HEK293T (cell line): ENCODE measurements around the gene BNIP1.

Experiments used
- ARNT ChIP-seq: fragments of 450-650 bp; IDR thresholded peaks from 2 replicates; pipeline ENCODE4 v1.6.1; 2017; ENCODE audit warnings: mild to moderate bottlenecking
- BHLHE40 ChIP-seq: fragments of 450-650 bp; IDR thresholded peaks from 2 replicates; pipeline ENCODE4 v1.6.1; 2016; ENCODE audit warnings: mild to moderate bottlenecking, moderate library complexity, borderline replicate concordance
- NFRKB ChIP-seq: fragments of 450-650 bp; IDR thresholded peaks from 2 replicates; pipeline ENCODE4 v1.6.1; 2016; ENCODE audit warnings: mild to moderate bottlenecking, moderate library complexity
- SP1 ChIP-seq: fragments of 450-650 bp; IDR thresholded peaks from 2 replicates; pipeline ENCODE4 v1.6.1; 2017

- TF ChIP-seq BHLHE40: no peak
- TF ChIP-seq ARNT: no peak
- TF ChIP-seq NFRKB: no peak
- no peak for TF ChIP-seq SP1
Measured at GRCh38 chr5:173138707-173139106, 5.6 kb upstream of the BNIP1 start.
